LNCAP (cell line): Measurements from ENCODE around the gene SMPDL3A.
A peak's percentile ranks its signal among the peaks of the same experiment; 100 is the strongest.

Experiments used
- TF ChIP-seq, protein P1 (sequence below): fragments of 450-650 bp; IDR thresholded peaks from 2 replicates; pipeline ENCODE4 v1.5.1; 2017; ENCODE audit warnings: mild to moderate bottlenecking

SMPDL3A gene

DNA sequence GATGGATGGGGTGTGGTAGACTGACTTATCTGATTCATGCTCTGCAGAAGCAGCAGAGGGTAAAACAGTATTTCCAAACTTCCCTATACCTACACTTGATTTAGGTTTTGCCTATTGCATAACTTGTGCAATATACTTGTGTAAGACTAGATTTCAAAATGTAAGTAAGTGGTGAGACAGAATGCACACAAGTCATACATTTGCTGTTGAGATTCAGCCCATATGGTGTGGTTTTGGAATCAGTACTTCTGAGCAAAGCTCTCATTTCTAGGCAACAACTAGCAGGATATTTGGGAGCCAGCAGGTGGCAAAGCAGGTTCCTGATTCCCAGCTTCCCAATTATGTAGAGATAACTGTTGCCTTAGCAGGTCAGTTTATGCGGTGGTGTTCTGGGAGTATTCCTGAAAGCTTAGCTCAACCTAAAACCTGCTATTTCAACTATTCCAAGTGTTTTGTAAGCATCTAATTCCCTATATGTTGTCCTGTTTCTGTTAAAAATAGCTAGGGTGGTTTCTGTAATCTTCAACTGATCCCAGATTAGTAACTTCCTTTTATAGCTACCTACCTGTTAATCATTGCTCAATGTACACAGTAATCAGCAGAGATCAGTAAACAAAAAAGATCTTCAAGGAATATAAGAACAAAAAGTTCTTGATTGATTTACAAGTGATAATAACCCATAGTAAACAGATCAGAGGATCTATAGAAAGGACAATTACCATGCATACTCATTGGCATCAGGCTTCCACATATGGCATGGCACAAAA is 18.0 kb upstream of the SMPDL3A start:
- TF ChIP-seq, protein P1, sequence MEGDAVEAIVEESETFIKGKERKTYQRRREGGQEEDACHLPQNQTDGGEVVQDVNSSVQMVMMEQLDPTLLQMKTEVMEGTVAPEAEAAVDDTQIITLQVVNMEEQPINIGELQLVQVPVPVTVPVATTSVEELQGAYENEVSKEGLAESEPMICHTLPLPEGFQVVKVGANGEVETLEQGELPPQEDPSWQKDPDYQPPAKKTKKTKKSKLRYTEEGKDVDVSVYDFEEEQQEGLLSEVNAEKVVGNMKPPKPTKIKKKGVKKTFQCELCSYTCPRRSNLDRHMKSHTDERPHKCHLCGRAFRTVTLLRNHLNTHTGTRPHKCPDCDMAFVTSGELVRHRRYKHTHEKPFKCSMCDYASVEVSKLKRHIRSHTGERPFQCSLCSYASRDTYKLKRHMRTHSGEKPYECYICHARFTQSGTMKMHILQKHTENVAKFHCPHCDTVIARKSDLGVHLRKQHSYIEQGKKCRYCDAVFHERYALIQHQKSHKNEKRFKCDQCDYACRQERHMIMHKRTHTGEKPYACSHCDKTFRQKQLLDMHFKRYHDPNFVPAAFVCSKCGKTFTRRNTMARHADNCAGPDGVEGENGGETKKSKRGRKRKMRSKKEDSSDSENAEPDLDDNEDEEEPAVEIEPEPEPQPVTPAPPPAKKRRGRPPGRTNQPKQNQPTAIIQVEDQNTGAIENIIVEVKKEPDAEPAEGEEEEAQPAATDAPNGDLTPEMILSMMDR, result peak; percentile 49; the same call in 1 of the 2 replicates

DNA sequence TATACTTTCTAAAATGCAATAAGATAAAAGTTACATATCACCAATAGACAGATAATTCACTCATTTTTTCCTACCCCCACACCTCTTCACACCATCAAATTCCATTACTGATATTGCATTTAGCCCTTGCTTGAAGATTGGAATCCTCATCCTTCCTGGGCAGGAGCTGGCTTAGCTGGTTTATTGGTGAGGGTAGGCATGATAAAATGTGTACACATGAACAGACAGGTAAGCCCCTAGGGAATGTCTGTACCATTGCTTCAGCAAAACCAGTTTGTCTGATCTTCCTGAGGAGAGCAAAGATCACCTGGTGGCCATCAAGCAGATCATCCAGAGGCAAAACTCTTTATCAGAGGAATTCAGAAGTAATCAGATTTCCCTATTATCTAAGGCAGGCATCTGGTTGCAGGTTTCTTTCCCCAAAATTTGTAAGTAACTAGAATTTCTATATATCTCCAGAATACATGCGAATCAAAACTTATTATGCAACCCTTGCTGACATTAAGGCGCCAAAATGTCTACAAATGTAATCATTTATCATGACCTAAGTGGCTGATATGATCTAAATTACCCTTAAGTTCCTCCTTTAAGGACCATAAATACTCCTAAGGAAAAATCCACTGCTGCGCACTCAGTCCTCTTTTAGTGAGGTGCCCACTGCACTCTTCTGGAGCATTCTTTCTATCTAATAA is 16.2 kb upstream of the SMPDL3A start:
- TF ChIP-seq, protein P1, result no peak

DNA sequence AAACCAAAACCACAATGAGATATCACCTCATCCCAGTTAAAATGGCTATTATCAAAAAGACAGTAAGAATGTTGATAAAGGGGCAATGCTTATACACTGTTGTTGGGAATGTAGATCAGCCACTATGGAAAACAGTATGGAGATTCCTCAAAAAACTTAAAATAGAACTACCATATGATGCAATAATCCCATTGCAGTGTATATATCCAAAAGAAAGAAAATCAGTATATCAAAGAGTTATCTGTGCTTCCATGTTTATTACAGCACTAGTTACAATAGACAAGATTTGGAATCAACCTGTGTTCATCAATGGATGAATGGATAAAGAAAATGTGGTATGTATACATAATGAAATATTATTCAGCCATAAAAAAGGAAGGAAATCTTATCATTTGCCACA is 13.1 kb upstream of the SMPDL3A start:
- TF ChIP-seq, protein P1, result no peak

DNA sequence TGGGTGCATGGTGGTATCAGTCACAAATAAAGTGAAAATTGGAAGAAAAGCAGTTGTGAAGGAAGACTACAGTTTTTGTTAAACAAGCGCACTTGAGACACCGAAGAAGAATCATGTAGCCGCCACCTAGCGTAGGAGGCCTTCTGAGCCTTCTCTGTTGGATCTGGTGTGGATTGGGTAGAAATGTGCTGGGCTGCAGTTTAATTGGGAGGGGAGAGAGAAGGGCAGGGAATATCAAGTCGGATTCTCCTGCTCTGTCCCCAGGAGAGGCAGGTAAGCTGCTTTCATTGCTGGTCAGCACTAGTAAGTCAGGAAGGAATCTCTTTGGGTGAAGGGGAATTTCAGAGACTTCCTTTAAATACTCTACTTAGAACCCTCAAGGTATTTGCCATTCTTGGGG is 10.8 kb upstream of the SMPDL3A start:
- TF ChIP-seq, protein P1, result no peak

DNA sequence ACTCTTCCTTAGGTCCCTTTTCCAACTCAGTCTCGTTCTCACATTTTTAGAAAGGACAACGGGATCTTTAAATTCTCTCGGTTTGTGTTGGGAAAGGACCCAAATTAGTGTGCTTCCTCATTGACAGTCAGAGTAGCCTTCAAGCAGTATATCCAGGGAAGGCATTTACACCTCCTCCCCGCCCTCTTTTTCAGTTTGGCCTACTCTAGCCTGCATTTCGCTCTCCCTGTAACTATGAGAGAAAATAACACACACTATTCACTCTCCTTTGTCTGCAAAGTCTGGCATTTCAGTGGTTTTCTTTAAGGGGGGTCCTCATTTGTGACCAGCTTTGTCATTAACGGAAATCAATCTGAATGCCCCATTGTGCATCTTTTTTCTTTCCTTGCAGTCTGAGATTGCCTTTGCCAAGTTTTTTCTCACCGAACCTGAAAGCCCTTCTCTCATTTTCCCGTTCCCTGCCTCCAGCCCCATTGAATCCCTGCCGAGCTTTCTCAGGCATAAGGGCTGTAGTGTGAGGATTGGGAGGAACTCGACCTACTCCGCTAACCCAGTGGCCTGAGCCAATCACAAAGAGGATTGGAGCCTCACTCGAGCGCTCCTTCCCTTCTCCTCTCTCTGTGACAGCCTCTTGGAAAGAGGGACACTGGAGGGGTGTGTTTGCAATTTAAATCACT is 9.9 kb upstream of the SMPDL3A start:
- TF ChIP-seq, protein P1, result no peak

DNA sequence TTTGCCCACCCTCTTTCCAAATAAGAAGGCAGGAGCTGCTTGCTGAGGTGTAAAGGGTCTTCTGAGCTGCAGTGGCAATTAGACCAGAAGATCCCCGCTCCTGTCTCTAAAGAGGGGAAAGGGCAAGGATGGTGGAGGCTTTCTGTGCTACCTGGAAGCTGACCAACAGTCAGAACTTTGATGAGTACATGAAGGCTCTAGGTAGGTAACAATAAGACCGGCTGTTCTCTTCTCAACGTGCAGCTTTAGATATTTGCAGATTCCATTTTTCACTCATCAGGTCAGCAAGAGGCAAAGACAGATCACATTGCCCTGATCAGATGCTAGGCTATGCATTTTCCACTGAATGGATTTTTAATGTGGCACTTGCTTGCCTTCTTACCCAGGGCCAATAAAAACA is 9.4 kb upstream of the SMPDL3A start, which contains the start of gene FABP7:
Gene FABP7 (plus strand): TSS at position 50 of the 400 bp plus-strand sequence. CDS start 79 bp downstream, at position 129.
- TF ChIP-seq, protein P1, result no peak

DNA sequence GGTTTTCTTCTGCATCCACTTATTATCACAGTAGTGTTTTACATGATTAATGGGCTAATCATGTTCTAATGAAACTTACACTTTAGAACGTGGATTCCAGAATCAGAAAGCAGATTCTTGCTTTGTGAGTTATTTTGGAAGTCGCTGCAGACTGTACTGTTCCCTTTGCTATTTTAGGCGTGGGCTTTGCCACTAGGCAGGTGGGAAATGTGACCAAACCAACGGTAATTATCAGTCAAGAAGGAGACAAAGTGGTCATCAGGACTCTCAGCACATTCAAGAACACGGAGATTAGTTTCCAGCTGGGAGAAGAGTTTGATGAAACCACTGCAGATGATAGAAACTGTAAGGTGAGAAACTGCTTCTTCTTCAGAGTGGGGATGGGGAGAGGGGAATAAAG is 8.9 kb upstream of the SMPDL3A start:
- TF ChIP-seq, protein P1, result no peak
